HS-5 (cell line): ENCODE measurements around the gene GART.
"Not testable (repeated sequence)": the region's sequence is repeated elsewhere in the genome, so short reads cannot be mapped to it uniquely, and the experiment has no call there.

Source experiments
- DNase-seq: peaks from one replicate; pipeline ENCODE4 v3.0.0-alpha.2; 2012; ENCODE audit warnings: low read depth

GART gene

GRCh38 chr21:33512481-33512880, 29.4 kb downstream of the GART start:
- DNase-seq, result no peak

DNA sequence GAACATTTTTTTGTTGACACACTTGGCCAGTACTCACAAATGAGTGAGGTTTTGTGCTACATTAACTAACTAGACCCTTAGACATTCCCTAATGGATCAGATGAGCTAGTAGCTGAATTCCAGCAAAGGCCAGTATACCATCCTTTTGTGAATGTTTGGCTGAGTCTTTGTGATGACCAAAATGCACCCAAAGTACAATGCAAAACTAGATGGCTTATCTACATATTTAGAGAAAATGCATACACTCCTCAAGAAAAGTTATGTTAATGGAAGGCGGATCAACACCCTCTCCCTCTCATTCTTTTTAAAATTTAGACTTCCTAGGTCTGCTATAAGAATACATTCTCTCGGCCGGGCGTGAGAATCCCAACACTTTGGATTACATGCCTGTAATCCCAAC, 30.3 kb downstream of the GART start:
- no peak for DNase-seq

DNA sequence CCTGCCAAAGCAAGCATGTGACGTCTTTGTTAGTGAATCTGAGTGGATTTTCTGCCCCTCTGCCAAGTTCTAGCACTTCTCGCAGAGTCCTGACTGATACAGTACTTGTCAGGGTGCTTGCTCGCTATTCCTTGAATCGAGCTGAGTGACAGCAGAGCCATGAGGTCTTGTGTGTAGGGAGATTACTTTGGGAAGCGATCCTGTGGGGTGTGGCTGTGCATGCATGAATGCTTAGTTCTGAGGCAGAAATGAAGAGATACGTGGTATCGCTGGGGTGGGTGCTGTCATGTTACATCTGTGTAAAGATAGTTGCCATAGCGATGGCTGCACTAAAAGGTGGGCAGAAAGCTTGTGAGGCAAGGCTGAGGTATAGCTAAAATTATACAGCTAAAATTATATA, 31.1 kb downstream of the GART start:
- no peak for DNase-seq

GRCh38 chr21:33507003-33507402, 34.9 kb downstream of the GART start:
- not testable (repeated sequence) for DNase-seq

GRCh38 chr21:33505833-33506232, 36.1 kb downstream of the GART start:
- DNase-seq, result no peak

- DNase-seq, result no peak
Measured at GRCh38 chr21:33496345-33496744, 45.6 kb downstream of the GART start.

- no peak for DNase-seq
Measured at GRCh38 chr21:33495743-33496142, 46.2 kb downstream of the GART start.

GRCh38 chr21:33493756-33494155, 48.2 kb downstream of the GART start:
- DNase-seq, result no peak

GRCh38 chr21:33492571-33492970, 49.3 kb downstream of the GART start:
- no peak for DNase-seq

- peak; percentile 76 for DNase-seq
Measured at GRCh38 chr21:33491373-33492102, 50.4 kb downstream of the GART start, which contains the start of gene DNAJC28. Gene DNAJC28, minus strand, starts transcription at chr21:33491716. Its CDS starts 2,323 bp downstream, at chr21:33489393.

DNA sequence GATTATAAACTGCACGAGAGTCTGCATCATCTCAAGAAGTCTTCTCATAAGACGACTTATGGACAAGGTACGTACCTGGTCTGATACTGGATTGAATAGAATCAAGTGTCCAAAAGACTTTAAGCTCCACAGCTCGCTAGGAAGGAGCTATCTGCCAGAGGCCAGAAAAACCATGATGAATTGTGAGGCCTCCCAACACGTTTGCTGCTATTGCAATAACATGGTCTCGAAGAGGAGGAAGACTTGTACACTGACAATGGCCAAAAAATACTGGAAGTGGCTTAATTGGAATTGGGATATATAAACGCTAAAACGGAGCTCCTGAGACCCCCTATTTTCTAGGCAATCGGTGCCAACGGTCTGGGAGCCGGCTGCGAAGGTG, 50.9 kb downstream of the GART start:
- no peak for DNase-seq

DNA sequence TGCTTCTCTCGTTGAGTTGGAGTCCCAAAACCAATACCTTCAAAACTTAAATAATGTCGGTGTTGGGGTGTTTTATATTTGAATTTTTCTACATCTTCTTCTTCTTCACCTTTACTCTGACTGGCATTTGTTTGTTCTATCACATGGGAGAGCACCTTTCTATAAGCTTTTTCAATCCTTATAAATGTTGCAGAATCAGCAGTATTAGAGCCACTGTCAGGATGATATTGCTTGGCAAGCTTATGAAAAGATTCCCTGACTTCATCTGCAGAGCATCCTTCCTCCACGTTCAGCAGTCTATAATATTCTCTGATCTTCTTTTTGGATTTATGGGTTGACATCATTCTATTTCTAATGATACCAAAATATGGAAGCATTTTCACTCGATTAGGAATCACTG, 53.0 kb downstream of the GART start:
- no peak for DNase-seq

- no peak for DNase-seq
Measured at GRCh38 chr21:33487996-33488395, 53.9 kb downstream of the GART start.

DNA sequence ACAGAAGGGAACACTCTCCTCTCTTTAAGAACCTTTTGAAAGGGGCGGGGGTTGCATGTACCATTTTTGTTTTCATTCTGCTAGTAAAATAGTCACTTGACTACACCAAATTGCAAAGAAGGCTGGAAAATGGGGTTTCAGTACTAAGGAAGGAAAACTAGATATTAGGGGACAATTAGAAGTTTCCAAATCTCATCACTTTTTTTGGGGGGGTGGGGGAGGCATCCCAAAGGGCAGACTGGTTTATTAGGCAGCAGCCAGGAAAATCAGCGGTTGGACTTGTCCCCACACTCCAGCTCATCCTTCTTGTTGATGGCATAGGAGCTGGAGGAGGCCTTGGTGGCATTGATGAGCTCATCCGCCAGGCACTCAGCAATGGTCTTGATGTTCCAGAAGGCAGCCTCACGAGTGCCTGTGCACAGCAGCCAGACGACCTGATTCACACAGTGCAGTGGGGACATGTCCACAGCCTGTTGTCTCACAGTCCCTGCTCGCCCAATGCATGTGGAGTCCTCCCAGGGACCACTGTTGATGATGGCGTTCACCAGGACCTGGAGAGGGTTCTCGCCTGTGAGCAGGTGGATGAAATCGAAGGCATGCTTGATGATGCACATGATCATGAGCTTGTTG, 60.5 kb downstream of the GART start:
- no peak for DNase-seq

GRCh38 chr21:33480481-33481103, 61.3 kb downstream of the GART start:
- no peak for DNase-seq

DNA sequence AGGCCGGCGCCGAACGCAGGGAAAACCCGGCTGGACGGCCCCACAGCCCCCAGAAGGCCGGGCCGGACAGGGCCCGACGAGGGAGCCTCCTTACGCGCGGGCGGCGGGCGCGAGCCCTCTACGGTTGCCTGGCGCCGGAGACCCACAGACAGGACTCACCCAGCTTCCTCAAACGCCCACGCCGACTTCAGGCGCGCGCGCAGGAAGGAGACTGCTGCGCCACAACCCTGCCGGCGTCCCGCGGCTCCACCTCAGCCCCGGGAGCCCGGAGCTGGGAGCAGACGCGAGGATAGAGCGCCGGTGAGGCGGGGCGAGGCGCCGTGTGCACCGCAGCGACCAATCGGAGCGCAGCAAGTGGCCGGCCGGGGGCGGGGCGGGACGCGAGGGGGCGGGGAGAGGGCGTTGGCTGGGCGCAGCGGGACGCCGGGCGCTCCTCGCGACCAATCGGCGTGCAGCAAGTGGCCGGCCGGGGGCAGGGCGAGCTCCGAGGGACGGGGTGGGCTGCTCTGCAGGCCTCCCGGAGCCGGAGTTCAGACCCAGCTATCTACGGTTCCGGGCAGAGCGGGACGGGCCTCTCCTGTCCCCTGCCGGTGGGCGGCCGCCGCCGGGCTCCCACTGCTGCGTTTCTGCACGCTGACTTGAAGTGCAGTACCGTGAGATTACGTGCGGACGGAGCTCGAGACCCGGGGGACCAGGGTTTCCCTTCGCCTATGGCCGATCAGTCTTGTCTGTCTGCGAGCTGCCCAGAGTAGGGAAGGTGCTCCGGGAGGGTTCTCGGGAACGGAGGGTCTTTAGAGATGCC, 62.0 kb downstream of the GART start, which contains the start of gene TMEM50B:
Gene TMEM50B (minus strand): TSS at position 296 of the 802 bp plus-strand sequence. CDS start 11,089 bp downstream, outside the sequence.
- DNase-seq, result peak; percentile 63

GRCh38 chr21:33478935-33479678, 62.8 kb downstream of the GART start:
- DNase-seq, result no peak

GRCh38 chr21:33478182-33478581, 63.7 kb downstream of the GART start:
- no peak for DNase-seq

DNA sequence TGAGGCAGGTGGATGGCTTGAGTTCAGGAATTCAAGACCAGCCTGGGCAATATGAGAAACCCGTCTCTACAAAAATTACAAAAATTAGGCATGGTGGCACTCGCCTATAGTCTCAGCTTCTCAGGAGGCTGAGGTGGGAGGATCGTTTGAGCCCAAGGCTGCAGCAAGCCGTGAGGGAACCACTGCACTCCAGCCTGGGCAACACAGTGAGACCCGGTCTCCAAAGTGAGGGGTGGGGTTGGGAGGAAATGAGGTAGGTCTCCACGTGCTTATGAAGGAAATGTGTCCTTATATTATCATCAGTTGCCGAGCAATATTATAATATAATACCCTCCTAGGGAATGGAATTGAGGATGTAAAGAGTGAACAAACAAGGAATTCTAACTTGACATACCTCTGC, 64.9 kb downstream of the GART start:
- DNase-seq, result no peak

- no peak for DNase-seq
Measured at GRCh38 chr21:33473344-33473743, 68.6 kb downstream of the GART start.

DNA sequence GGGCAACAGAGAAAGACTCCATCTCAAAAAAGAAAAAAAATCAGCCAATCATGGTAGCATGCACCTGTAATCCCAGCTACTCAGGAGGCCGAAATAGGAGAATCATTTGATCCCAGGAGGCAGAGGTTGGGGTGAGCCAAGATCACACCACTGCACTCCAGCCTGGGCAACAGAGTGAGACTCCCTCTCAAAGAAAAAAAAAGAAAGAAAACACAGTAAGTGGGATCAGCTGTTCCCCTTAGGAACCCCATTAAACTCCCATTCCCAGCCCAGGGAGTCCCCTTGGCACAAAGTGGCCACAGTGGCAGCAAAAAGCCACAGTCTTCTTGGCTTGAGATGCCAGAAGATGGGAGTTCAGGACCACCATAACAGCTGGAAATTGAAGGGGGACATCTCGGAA, 71.2 kb downstream of the GART start:
- DNase-seq, result no peak

DNA sequence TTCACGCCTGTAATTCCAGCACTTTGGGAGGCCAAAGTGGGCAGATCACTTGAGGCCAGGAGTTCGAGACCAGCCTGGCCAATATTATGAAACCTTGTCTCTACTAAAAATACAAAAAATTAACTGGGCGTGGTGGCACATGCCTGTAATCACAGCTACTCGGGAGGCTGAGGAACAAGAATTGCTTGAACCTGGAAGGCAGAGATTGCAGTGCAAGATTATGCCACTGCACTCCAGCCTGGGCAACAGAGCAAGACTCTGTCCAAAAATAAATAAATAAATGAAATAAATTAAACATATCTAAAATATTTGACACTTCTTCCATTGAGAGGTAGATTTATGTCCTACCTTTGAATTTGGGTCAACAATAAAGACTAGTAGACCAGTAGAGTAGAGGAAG, 72.7 kb downstream of the GART start:
- not testable (repeated sequence) for DNase-seq
